ENCODE data around the gene RIBC2.
A peak's percentile ranks its signal among the peaks of the same experiment; 100 is the strongest.

Gene RIBC2

DNA sequence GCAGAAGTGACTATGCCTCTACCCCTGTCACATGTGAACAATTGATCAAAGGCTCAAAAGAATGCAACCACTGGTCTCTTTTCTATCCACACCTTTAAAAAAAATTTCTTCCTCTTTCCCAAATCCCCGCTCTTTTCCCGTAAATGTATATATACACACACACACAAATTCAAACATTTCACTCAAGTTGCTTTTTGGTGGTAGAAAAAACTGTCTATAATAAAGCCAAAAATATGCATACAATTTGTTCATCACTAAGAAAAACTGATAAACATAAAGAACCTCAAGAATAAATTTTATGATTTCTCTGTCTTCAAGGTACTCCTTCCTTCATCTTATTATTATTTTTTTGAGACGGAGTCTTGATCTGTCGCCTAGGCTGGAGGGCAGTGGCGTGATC lies 5.7 kb upstream of the RIBC2 start:
- no peak overlapping the region for H2BK120ac ChIP-seq (ENCODE audit: low read depth, low read length)
- H3K23ac ChIP-seq (ENCODE audit: low read length) = no peak overlapping the region
- H3K9ac ChIP-seq (ENCODE audit: low read length) = no peak overlapping the region
- H3K79me1 ChIP-seq (ENCODE audit: low read length) = no peaks in the 10 kb centered on the region
- no peak overlapping the region for H2BK5ac ChIP-seq (ENCODE audit: low read length)
- H4K8ac ChIP-seq (ENCODE audit: low read depth, low read length) = no peak overlapping the region
- H2AK5ac ChIP-seq (ENCODE audit: low read length) = no peak overlapping the region
- H3K18ac ChIP-seq (ENCODE audit: low read length) = no peak overlapping the region
- H3K79me2 ChIP-seq (ENCODE audit: control insufficient read depth, insufficient read depth, low read length) = no peaks in the 10 kb centered on the region
- H3K4me3 ChIP-seq (ENCODE audit: low read length) = no peak overlapping the region
- H3K27me3 ChIP-seq (ENCODE audit: insufficient read depth, low read length, poor library complexity) = no peaks in the 10 kb centered on the region
- no peak for DNase-seq
- H4K5ac ChIP-seq (ENCODE audit: low read length) = no peak overlapping the region
- H3K27ac ChIP-seq (ENCODE audit: low read depth, low read length) = no peak overlapping the region
- H2BK15ac ChIP-seq (replicated peaks; ENCODE audit: low read depth) = no peak overlapping the region
- no peak overlapping the region for H3K4me2 ChIP-seq (ENCODE audit: low read length)
- WGBS (ENCODE audit: extremely low coverage, insufficient coverage, low lambda C conversion rate) = 100% methylated on average over 2 of the region's 5 CpGs
- no peaks in the 10 kb centered on the region for H3K36me3 ChIP-seq (ENCODE audit: control insufficient read depth, insufficient read depth, low read length)
- no peak overlapping the region for H3K4ac ChIP-seq (ENCODE audit: low read depth, low read length)
- H3K4me1 ChIP-seq (ENCODE audit: control insufficient read depth, low read depth, low read length) = no peaks in the 10 kb centered on the region
- no peak overlapping the region for H3K56ac ChIP-seq (ENCODE audit: low read length)

DNA sequence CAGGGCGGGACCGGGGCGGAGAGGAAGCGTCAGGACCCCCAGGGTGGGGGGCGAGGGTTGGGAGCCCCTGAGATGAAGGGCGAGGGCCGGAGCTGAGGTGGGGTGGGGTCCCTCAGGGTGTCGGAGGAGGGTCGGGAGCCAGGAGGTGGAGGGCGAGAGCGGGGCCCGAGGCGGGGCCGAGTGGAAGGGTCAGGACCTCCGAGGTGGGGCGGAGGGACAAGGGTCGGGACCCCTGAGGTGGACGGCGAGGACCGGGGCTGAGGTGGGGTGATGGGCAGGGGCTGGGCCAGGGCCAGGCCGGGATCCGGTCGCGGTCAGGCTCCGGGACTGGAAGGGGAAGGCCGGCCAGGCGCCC lies 503 bp upstream of the RIBC2 start:
- H2BK120ac ChIP-seq (ENCODE audit: low read depth, low read length) = no peak overlapping the region
- H4K5ac ChIP-seq (ENCODE audit: low read length) = no peak overlapping the region
- no peaks in the 10 kb centered on the region for H3K27me3 ChIP-seq (ENCODE audit: insufficient read depth, low read length, poor library complexity)
- no peak overlapping the region for H3K4ac ChIP-seq (ENCODE audit: low read depth, low read length)
- no peak overlapping the region for H3K4me2 ChIP-seq (ENCODE audit: low read length)
- no peak overlapping the region for H4K8ac ChIP-seq (ENCODE audit: low read depth, low read length)
- H2BK15ac ChIP-seq (replicated peaks; ENCODE audit: low read depth) = no peak overlapping the region
- H3K56ac ChIP-seq (ENCODE audit: low read length) = peak overlapping the region; percentile 76
- no peak overlapping the region for H3K4me3 ChIP-seq (ENCODE audit: low read length)
- WGBS (ENCODE audit: extremely low coverage, insufficient coverage, low lambda C conversion rate) = no CpG with 5 or more reads among the region's 27 CpGs
- H3K79me1 ChIP-seq (ENCODE audit: low read length) = no peaks in the 10 kb centered on the region
- no peaks in the 10 kb centered on the region for H3K4me1 ChIP-seq (ENCODE audit: control insufficient read depth, low read depth, low read length)
- no peak overlapping the region for H3K9ac ChIP-seq (ENCODE audit: low read length)
- H2BK5ac ChIP-seq (ENCODE audit: low read length) = no peak overlapping the region
- H3K79me2 ChIP-seq (ENCODE audit: control insufficient read depth, insufficient read depth, low read length) = no peaks in the 10 kb centered on the region
- no peak overlapping the region for H3K18ac ChIP-seq (ENCODE audit: low read length)
- no peak overlapping the region for H2AK5ac ChIP-seq (ENCODE audit: low read length)
- no peak for DNase-seq
- no peaks in the 10 kb centered on the region for H3K36me3 ChIP-seq (ENCODE audit: control insufficient read depth, insufficient read depth, low read length)
- H3K27ac ChIP-seq (ENCODE audit: low read depth, low read length) = no peak overlapping the region
- no peak overlapping the region for H3K23ac ChIP-seq (ENCODE audit: low read length)

DNA sequence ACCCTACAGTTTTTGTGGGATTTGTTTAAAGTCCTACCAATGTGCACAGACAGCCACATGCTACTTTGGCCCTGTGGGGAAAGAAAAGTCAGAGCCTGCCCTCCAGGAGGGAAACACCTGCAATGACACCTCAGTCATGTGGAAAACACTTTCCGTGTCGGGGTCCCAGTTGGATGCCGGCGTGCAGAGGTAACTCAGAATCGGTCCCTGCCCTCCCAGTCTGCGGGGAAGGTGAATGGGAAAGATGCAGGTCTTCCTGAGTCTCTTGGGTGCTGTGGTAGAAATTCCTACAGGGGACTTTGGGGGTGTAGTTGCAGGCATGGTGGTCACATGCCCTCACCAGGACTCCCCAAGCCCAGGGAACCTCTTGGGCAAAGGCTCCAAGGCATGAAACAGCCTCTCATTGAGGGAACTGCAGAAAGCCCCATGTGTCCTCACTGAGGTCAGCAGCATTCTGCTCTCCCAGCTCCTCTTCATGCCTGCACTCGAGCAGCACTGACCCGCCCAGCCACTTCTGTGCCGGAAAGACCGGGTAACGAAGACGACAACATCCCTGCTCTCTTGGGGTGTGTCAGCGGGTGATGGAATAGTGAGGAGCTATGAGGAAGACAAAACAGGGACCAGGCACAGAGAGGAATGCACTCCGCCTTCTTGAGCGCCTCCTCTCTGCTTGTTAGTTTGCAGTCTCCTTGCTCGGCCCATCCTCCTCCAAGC lies 4.7 kb downstream of the RIBC2 start:
- Histone ChIP-seq H3K56ac (ENCODE audit: low read length) (no peak overlapping the region), H3K27me3 (ENCODE audit: insufficient read depth, low read length, poor library complexity) (no peaks in the 10 kb centered on the region), H3K36me3 (ENCODE audit: control insufficient read depth, insufficient read depth, low read length) (no peaks in the 10 kb centered on the region), H3K4me3 (ENCODE audit: low read length) (no peak overlapping the region), H4K5ac (ENCODE audit: low read length) (no peak overlapping the region), H3K23ac (ENCODE audit: low read length) (no peak overlapping the region), H3K4me1 (ENCODE audit: control insufficient read depth, low read depth, low read length) (no peaks in the 10 kb centered on the region), H3K4me2 (ENCODE audit: low read length) (no peak overlapping the region), H3K18ac (ENCODE audit: low read length) (no peak overlapping the region), H4K8ac (ENCODE audit: low read depth, low read length) (no peak overlapping the region), H3K9ac (ENCODE audit: low read length) (no peak overlapping the region), H2BK15ac (replicated peaks; ENCODE audit: low read depth) (no peak overlapping the region), H3K79me1 (ENCODE audit: low read length) (no peaks in the 10 kb centered on the region), H3K4ac (ENCODE audit: low read depth, low read length) (no peak overlapping the region), H3K79me2 (ENCODE audit: control insufficient read depth, insufficient read depth, low read length) (no peaks in the 10 kb centered on the region), H2BK5ac (ENCODE audit: low read length) (no peak overlapping the region), H3K27ac (ENCODE audit: low read depth, low read length) (no peak overlapping the region), H2AK5ac (ENCODE audit: low read length) (no peak overlapping the region), H2BK120ac (ENCODE audit: low read depth, low read length) (no peak overlapping the region)
- no peak for DNase-seq
- no CpG with 5 or more reads among the region's 16 CpGs for WGBS (ENCODE audit: extremely low coverage, insufficient coverage, low lambda C conversion rate)

GRCh38 chr22:45418770-45419138 lies 5.3 kb downstream of the RIBC2 start:
- Histone ChIP-seq H3K27ac (ENCODE audit: low read depth, low read length) (no peak overlapping the region), H3K9ac (ENCODE audit: low read length) (no peak overlapping the region), H2AK5ac (ENCODE audit: low read length) (no peak overlapping the region), H2BK15ac (replicated peaks; ENCODE audit: low read depth) (no peak overlapping the region), H2BK120ac (ENCODE audit: low read depth, low read length) (no peak overlapping the region), H3K4me2 (ENCODE audit: low read length) (no peak overlapping the region), H2BK5ac (ENCODE audit: low read length) (no peak overlapping the region), H3K36me3 (ENCODE audit: control insufficient read depth, insufficient read depth, low read length) (no peaks in the 10 kb centered on the region), H3K27me3 (ENCODE audit: insufficient read depth, low read length, poor library complexity) (no peaks in the 10 kb centered on the region), H3K56ac (ENCODE audit: low read length) (no peak overlapping the region), H4K5ac (ENCODE audit: low read length) (no peak overlapping the region), H3K23ac (ENCODE audit: low read length) (no peak overlapping the region), H3K4me1 (ENCODE audit: control insufficient read depth, low read depth, low read length) (no peaks in the 10 kb centered on the region), H3K79me1 (ENCODE audit: low read length) (no peaks in the 10 kb centered on the region), H3K4me3 (ENCODE audit: low read length) (no peak overlapping the region), H3K79me2 (ENCODE audit: control insufficient read depth, insufficient read depth, low read length) (no peaks in the 10 kb centered on the region), H3K18ac (ENCODE audit: low read length) (no peak overlapping the region), H4K8ac (ENCODE audit: low read depth, low read length) (no peak overlapping the region), H3K4ac (ENCODE audit: low read depth, low read length) (no peak overlapping the region)
- DNase-seq = no peak
- WGBS (ENCODE audit: extremely low coverage, insufficient coverage, low lambda C conversion rate) = no CpG with 5 or more reads among the region's 6 CpGs

DNA sequence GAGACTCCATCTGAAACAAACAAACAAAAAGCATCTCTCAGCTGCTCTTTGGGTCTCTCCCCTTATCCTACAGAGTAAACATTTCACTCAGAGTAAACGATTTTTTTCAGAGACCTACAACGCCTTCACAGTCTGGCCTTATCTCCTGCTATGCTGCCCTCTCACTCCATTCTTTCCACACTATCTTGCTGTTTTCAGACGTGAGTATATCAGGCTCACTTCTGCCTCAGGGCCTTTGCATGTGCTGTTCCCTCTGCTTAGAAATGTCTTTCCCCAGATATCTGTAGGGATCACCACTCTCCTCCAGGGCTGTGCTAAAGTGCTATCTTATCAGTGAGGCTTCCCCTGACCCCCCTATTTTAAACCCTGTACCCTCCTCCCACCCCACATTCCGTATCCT lies 6.5 kb downstream of the RIBC2 start:
- WGBS (ENCODE audit: extremely low coverage, insufficient coverage, low lambda C conversion rate) = no CpG with 5 or more reads among the region's 4 CpGs
- Histone ChIP-seq H3K18ac (ENCODE audit: low read length) (no peak overlapping the region), H3K23ac (ENCODE audit: low read length) (no peak overlapping the region), H3K36me3 (ENCODE audit: control insufficient read depth, insufficient read depth, low read length) (no peaks in the 10 kb centered on the region), H3K4me3 (ENCODE audit: low read length) (no peak overlapping the region), H2BK15ac (replicated peaks; ENCODE audit: low read depth) (no peak overlapping the region), H2BK120ac (ENCODE audit: low read depth, low read length) (no peak overlapping the region), H3K4me1 (ENCODE audit: control insufficient read depth, low read depth, low read length) (no peaks in the 10 kb centered on the region), H3K56ac (ENCODE audit: low read length) (no peak overlapping the region), H2BK5ac (ENCODE audit: low read length) (no peak overlapping the region), H3K79me1 (ENCODE audit: low read length) (no peaks in the 10 kb centered on the region), H3K4ac (ENCODE audit: low read depth, low read length) (no peak overlapping the region), H3K9ac (ENCODE audit: low read length) (no peak overlapping the region), H2AK5ac (ENCODE audit: low read length) (no peak overlapping the region), H3K4me2 (ENCODE audit: low read length) (no peak overlapping the region), H3K27ac (ENCODE audit: low read depth, low read length) (no peak overlapping the region), H3K27me3 (ENCODE audit: insufficient read depth, low read length, poor library complexity) (no peaks in the 10 kb centered on the region), H4K5ac (ENCODE audit: low read length) (no peak overlapping the region), H3K79me2 (ENCODE audit: control insufficient read depth, insufficient read depth, low read length) (no peaks in the 10 kb centered on the region), H4K8ac (ENCODE audit: low read depth, low read length) (no peak overlapping the region)
- no peak for DNase-seq

DNA sequence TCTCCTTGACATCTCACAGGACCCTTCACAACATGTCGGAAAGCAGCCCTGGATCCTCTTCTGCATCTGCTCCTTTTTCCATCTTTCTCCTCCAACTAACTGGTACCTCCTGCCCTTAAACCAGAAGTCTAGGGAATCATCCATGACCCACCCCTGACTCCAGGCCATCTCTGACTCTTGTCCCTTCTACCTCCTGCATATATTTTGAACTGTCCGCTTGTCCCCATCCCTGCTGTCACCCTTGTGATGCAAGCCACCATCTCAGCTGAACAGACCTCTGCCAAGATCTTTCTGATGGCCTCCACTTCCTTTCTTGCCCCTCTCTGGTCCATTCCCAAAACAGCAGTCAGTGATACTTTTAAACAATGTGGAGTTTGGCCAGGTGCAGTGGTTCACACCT lies 7.0 kb downstream of the RIBC2 start:
- H3K4ac ChIP-seq (ENCODE audit: low read depth, low read length) = no peak overlapping the region
- H3K56ac ChIP-seq (ENCODE audit: low read length) = no peak overlapping the region
- H2BK15ac ChIP-seq (replicated peaks; ENCODE audit: low read depth) = no peak overlapping the region
- DNase-seq = no peak
- H3K79me2 ChIP-seq (ENCODE audit: control insufficient read depth, insufficient read depth, low read length) = no peaks in the 10 kb centered on the region
- WGBS (ENCODE audit: extremely low coverage, insufficient coverage, low lambda C conversion rate) = no CpG with 5 or more reads among the region's 2 CpGs
- H3K18ac ChIP-seq (ENCODE audit: low read length) = no peak overlapping the region
- no peak overlapping the region for H3K23ac ChIP-seq (ENCODE audit: low read length)
- no peak overlapping the region for H3K27ac ChIP-seq (ENCODE audit: low read depth, low read length)
- no peak overlapping the region for H2BK120ac ChIP-seq (ENCODE audit: low read depth, low read length)
- H4K8ac ChIP-seq (ENCODE audit: low read depth, low read length) = no peak overlapping the region
- no peaks in the 10 kb centered on the region for H3K4me1 ChIP-seq (ENCODE audit: control insufficient read depth, low read depth, low read length)
- no peaks in the 10 kb centered on the region for H3K79me1 ChIP-seq (ENCODE audit: low read length)
- no peak overlapping the region for H3K4me2 ChIP-seq (ENCODE audit: low read length)
- H2BK5ac ChIP-seq (ENCODE audit: low read length) = no peak overlapping the region
- H3K27me3 ChIP-seq (ENCODE audit: insufficient read depth, low read length, poor library complexity) = no peaks in the 10 kb centered on the region
- H3K9ac ChIP-seq (ENCODE audit: low read length) = no peak overlapping the region
- H4K5ac ChIP-seq (ENCODE audit: low read length) = no peak overlapping the region
- H3K4me3 ChIP-seq (ENCODE audit: low read length) = no peak overlapping the region
- H3K36me3 ChIP-seq (ENCODE audit: control insufficient read depth, insufficient read depth, low read length) = no peaks in the 10 kb centered on the region
- no peak overlapping the region for H2AK5ac ChIP-seq (ENCODE audit: low read length)
